ENCODE data around the gene RGS6. TPM values are rescaled to one million over a fixed set of nuclear protein-coding genes. Genes with fewer than 3 reads are reported as not detected.
"Not testable (repeated sequence)": the region's sequence is repeated elsewhere in the genome, so short reads cannot be mapped to it uniquely, and the experiment has no call there.

Gene RGS6
- total RNA-seq, 4 donors from 2014 or later = 0.84 to 3.0 (median 1.7) TPM; not detected in 1

DNA sequence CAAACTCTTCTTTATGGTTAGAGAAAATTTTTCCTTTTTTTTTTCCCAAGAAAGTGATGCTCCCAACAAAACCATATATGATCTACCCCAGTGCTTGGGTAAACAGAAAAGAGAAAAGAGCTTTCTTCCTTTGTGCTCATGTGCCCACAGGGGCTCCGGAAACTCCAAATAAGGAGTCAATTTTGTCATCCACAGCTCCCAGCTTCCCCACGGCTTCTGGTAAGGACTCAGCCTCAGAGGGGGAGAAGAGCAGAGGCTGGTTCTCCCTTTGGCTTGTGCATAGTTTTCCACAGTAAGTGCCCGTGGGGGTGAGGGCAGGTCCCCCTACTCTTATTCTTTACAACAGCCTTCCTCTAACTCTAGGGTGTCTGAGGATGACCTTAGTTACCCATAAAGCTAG is 13.3 kb upstream of the RGS6 start:
- no peak for DNase-seq (ENCODE audit: low spot score in 2 of 2)
- TF ChIP-seq POLR2A (IDR thresholded peaks at IDR 0.05) = no peak
- TF ChIP-seq, protein P1, sequence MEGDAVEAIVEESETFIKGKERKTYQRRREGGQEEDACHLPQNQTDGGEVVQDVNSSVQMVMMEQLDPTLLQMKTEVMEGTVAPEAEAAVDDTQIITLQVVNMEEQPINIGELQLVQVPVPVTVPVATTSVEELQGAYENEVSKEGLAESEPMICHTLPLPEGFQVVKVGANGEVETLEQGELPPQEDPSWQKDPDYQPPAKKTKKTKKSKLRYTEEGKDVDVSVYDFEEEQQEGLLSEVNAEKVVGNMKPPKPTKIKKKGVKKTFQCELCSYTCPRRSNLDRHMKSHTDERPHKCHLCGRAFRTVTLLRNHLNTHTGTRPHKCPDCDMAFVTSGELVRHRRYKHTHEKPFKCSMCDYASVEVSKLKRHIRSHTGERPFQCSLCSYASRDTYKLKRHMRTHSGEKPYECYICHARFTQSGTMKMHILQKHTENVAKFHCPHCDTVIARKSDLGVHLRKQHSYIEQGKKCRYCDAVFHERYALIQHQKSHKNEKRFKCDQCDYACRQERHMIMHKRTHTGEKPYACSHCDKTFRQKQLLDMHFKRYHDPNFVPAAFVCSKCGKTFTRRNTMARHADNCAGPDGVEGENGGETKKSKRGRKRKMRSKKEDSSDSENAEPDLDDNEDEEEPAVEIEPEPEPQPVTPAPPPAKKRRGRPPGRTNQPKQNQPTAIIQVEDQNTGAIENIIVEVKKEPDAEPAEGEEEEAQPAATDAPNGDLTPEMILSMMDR (IDR thresholded peaks at IDR 0.05) = no peak
- 38 to 50% methylated on average over 3 of the region's 3 CpGs for WGBS, 2 donors
- intact Hi-C loops (cut with DNase I; ENCODE audit: low total_unique reads) = no loop called here
- no peak overlapping the region for H3K4me3 ChIP-seq (ENCODE audit: low read depth, poor library complexity, severe bottlenecking)

- intact Hi-C loops (cut with DNase I; ENCODE audit: low total_unique reads) = no loop called here
- no peak overlapping the region for H3K4me3 ChIP-seq (ENCODE audit: low read depth, poor library complexity, severe bottlenecking)
- no peak for TF ChIP-seq POLR2A (IDR thresholded peaks at IDR 0.05)
- TF ChIP-seq, protein P1 (IDR thresholded peaks at IDR 0.05) = no peak
- DNase-seq (ENCODE audit: low spot score in 2 of 2) = no peak
- WGBS, 2 donors = 73 to 74% methylated on average over 4 of the region's 4 CpGs
Measured at GRCh38 chr14:71923513-71923912, 8.7 kb upstream of the RGS6 start.

GRCh38 chr14:71931492-71932228 is 569 bp upstream of the RGS6 start:
- TF ChIP-seq POLR2A (IDR thresholded peaks at IDR 0.05) = no peak
- TF ChIP-seq, protein P1 (IDR thresholded peaks at IDR 0.05) = no peak
- no peak overlapping the region for H3K4me3 ChIP-seq (ENCODE audit: low read depth, poor library complexity, severe bottlenecking)
- WGBS, 2 donors = 9 to 11% methylated on average over 34 to 35 of the region's 36 CpGs
- DNase-seq (ENCODE audit: low spot score in 2 of 2) = no peak
- intact Hi-C loops (cut with DNase I; ENCODE audit: low total_unique reads) = no loop called here

- 1 to 4% methylated on average over 24 of the region's 24 CpGs for WGBS, 2 donors
- H3K4me3 ChIP-seq (ENCODE audit: low read depth, poor library complexity, severe bottlenecking) = no peak overlapping the region
- DNase-seq (ENCODE audit: low spot score in 2 of 2) = no peak
- TF ChIP-seq, protein P1 (IDR thresholded peaks at IDR 0.05) = no peak
- TF ChIP-seq POLR2A (IDR thresholded peaks at IDR 0.05) = no peak
- intact Hi-C loops (cut with DNase I; ENCODE audit: low total_unique reads) = no loop called here
Measured at GRCh38 chr14:71933001-71933587, 865 bp downstream of the RGS6 start.

DNA sequence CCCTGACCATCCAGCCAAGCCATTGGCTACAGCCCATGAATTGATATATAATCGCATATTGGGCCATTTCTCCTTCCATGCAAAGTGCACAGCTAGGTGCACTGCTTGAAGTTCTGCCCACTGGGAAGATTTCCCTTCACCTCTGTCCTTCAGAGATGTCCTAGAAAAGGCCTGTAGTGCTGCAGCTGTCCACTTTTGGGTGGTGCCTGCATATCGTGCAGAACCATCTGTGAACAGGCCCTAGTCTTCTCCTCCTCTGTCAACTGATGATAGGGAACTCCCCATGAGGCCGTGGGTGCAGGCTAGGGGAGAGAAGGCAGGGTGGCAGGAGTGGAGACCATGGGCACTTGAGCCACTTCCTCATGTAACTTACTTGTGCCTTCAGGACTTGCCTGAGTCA is 6.0 kb downstream of the RGS6 start:
- H3K4me3 ChIP-seq (ENCODE audit: low read depth, poor library complexity, severe bottlenecking); DNase-seq (ENCODE audit: low spot score in 2 of 2); intact Hi-C loops (cut with DNase I; ENCODE audit: low total_unique reads): not testable (repeated sequence)
- WGBS, 2 donors = 78% methylated on average over 3 of the region's 3 CpGs

- intact Hi-C loops (cut with DNase I; ENCODE audit: low total_unique reads); H3K4me3 ChIP-seq (ENCODE audit: low read depth, poor library complexity, severe bottlenecking); DNase-seq (ENCODE audit: low spot score in 2 of 2): not testable (repeated sequence)
- 64 to 80% methylated on average over 1 of the region's 1 CpG for WGBS, 2 donors
Measured at GRCh38 chr14:71939344-71939743, 7.1 kb downstream of the RGS6 start.

DNA sequence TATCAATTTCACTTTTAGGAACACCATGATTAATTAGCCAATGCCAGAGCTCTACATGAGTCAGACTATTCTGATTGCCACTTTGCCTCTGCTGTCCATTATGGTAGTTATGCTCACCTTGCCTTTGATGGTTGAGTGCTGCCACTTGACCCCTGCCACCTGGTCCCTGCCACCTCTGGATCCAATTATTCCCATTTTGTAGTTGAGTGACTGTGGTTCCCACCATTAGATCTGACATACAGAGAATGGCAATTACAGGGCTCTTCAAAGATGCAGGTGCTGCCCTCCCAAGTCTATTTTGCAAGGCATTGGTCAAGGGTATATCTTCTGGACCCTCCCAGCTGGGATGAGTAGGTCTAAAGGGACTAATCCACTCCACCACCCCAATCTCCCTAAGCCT is 8.3 kb downstream of the RGS6 start:
- intact Hi-C loops (cut with DNase I; ENCODE audit: low total_unique reads); DNase-seq (ENCODE audit: low spot score in 2 of 2); H3K4me3 ChIP-seq (ENCODE audit: low read depth, poor library complexity, severe bottlenecking): not testable (repeated sequence)

DNA sequence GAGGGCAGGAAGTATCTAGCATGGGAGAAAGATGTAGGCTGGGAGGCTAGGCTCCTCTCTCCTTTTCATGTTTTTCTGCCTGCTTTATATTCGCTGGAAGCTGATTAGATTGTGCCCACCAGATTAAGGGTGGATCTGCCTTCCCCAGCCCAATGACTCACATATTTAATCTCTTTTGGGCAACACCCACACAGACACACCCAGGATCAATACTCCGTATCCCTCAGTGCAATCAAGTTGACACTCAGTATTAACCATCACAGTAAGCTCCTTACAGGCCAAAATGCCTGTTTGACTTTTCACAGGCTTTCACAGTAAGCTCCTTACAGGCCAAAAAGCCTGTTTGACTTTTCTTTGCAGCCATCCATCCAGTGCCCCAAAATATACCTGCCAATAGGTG is 9.4 kb downstream of the RGS6 start:
- H3K4me3 ChIP-seq (ENCODE audit: low read depth, poor library complexity, severe bottlenecking); intact Hi-C loops (cut with DNase I; ENCODE audit: low total_unique reads); DNase-seq (ENCODE audit: low spot score in 2 of 2): not testable (repeated sequence)
- 68 to 78% methylated on average over 2 of the region's 2 CpGs for WGBS, 2 donors
